ENCODE results near the gene MTHFS.
"Not testable (repeated sequence)": the region's sequence is repeated elsewhere in the genome, so short reads cannot be mapped to it uniquely, and the experiment has no call there.

Gene MTHFS

GRCh38 chr15:79896634-79897379 is at the start of gene MTHFS:
MTHFS (minus strand) TSS chr15:79897014; CDS start chr15:79896988, 26 bp downstream.
- DNase-seq: peak; percentile 87

- no peak for DNase-seq
These were observed 47.8 kb upstream of the MTHFS start for GRCh38 chr15:79944622-79945021.

GRCh38 chr15:79943820-79944219 is 47.0 kb upstream of the MTHFS start:
- DNase-seq: no peak

- no peak for DNase-seq
These were observed 46.1 kb upstream of the MTHFS start for GRCh38 chr15:79942741-79943481.

- no peak for DNase-seq
These were observed 42.6 kb upstream of the MTHFS start for GRCh38 chr15:79939399-79939798.

GRCh38 chr15:79938143-79938542 is 41.3 kb upstream of the MTHFS start:
- DNase-seq: no peak

- DNase-seq: not testable (repeated sequence)
These were observed 38.9 kb upstream of the MTHFS start for GRCh38 chr15:79935556-79936201.

- no peak for DNase-seq
These were observed 36.4 kb upstream of the MTHFS start for GRCh38 chr15:79933231-79933630.

GRCh38 chr15:79932447-79932846 is 35.6 kb upstream of the MTHFS start:
- DNase-seq: no peak

- DNase-seq: no peak
These were observed 33.7 kb upstream of the MTHFS start for GRCh38 chr15:79930516-79930915.

- DNase-seq: no peak
These were observed 32.6 kb upstream of the MTHFS start for GRCh38 chr15:79929412-79929811.

GRCh38 chr15:79926116-79926515 is 29.3 kb upstream of the MTHFS start:
- DNase-seq: not testable (repeated sequence)

GRCh38 chr15:79924379-79924778 is 27.6 kb upstream of the MTHFS start:
- DNase-seq: no peak

GRCh38 chr15:79923515-79924169 is 26.8 kb upstream of the MTHFS start:
- peak; percentile 97 for DNase-seq

GRCh38 chr15:79923079-79923514 is 26.3 kb upstream of the MTHFS start:
- DNase-seq: peak; percentile 69

GRCh38 chr15:79922512-79923078 is 25.8 kb upstream of the MTHFS start:
- DNase-seq: no peak

GRCh38 chr15:79919749-79920511 is 23.1 kb upstream of the MTHFS start:
- no peak for DNase-seq

GRCh38 chr15:79919090-79919748 is 22.4 kb upstream of the MTHFS start:
- no peak for DNase-seq

- DNase-seq: no peak
These were observed 21.5 kb upstream of the MTHFS start for GRCh38 chr15:79918278-79918677.

- DNase-seq: no peak
These were observed 19.8 kb upstream of the MTHFS start for GRCh38 chr15:79916502-79917132.
